ENCODE measurements around the gene TDRKH.

Gene TDRKH

DNA sequence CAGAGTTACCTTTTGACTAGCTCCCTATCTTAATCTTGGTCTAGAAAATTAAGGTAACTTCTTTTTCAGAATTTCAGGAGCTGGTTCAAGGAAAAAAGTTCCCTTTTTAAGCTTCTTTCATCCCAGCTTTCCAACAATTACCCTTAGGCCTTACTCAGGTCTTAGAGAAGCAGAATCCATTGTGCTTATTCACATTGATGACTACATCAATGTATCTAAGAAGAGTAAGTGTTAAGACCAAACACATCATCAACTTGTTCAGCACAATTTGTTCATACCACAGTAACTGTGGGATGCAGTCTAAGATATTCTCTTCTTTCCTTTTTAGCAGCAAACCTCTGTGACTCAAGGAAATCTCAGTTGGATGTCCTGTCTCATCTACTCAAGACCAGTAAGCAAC lies 31.1 kb downstream of the TDRKH start:
- TF ChIP-seq, protein P1, sequence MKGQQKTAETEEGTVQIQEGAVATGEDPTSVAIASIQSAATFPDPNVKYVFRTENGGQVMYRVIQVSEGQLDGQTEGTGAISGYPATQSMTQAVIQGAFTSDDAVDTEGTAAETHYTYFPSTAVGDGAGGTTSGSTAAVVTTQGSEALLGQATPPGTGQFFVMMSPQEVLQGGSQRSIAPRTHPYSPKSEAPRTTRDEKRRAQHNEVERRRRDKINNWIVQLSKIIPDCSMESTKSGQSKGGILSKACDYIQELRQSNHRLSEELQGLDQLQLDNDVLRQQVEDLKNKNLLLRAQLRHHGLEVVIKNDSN (IDR thresholded peaks at IDR 0.05) = no peak
- no peak for TF ChIP-seq CEBPB (IDR thresholded peaks at IDR 0.05)
- no peak for TF ChIP-seq CREB1 (IDR thresholded peaks at IDR 0.05; ENCODE audit: low read depth)
- no peak for TF ChIP-seq EP300 (IDR thresholded peaks at IDR 0.05; ENCODE audit: borderline replicate concordance)
- TF ChIP-seq TEAD4 (IDR thresholded peaks at IDR 0.05) = no peak
- no peak for TF ChIP-seq YY1 (IDR thresholded peaks at IDR 0.05; ENCODE audit: low read depth)
- TF ChIP-seq RAD21 (IDR thresholded peaks at IDR 0.05; ENCODE audit: low read depth) = no peak
- no peak for TF ChIP-seq TCF12 (IDR thresholded peaks at IDR 0.05; ENCODE audit: low read depth)
- no peak for TF ChIP-seq TAF1 (IDR thresholded peaks at IDR 0.05; ENCODE audit: low read depth)
- no peak for TF ChIP-seq NFIC (IDR thresholded peaks at IDR 0.05)
- TF ChIP-seq FOXM1 (IDR thresholded peaks at IDR 0.05; ENCODE audit: borderline replicate concordance, low read depth) = no peak
- TF ChIP-seq MAX (IDR thresholded peaks at IDR 0.05) = no peak

DNA sequence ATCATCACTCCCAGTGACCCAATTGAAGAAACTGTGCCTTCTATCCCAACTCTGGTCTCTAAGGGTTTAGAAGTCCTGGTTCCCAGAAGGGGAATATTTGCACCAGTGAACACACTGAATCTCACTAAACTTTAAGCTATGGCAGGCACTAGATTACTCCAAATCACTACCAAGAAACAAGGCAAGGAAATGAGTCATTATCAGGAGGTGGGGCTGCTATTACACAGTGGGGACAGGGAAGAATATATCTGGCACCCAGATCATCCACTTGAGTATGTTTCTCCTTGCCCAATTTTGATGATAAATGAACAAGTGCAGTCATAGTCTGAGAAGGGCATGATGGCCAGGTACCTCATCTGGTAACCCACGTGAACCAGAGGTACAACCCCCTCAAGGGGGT lies 34.0 kb downstream of the TDRKH start:
- TF ChIP-seq MAX (IDR thresholded peaks at IDR 0.05) (no peak), RAD21 (IDR thresholded peaks at IDR 0.05; ENCODE audit: low read depth) (no peak), TEAD4 (IDR thresholded peaks at IDR 0.05) (no peak), ZBTB7A (IDR thresholded peaks at IDR 0.05; ENCODE audit: low read depth) (no peak), EGR1 (IDR thresholded peaks at IDR 0.05) (no peak), YY1 (IDR thresholded peaks at IDR 0.05; ENCODE audit: low read depth) (no peak), FOXM1 (IDR thresholded peaks at IDR 0.05; ENCODE audit: borderline replicate concordance, low read depth) (no peak), REST (IDR thresholded peaks at IDR 0.05; ENCODE audit: low read depth) (no peak), TCF12 (IDR thresholded peaks at IDR 0.05; ENCODE audit: low read depth) (no peak), CEBPB (IDR thresholded peaks at IDR 0.05) (no peak), TAF1 (IDR thresholded peaks at IDR 0.05; ENCODE audit: low read depth) (no peak)
- TF ChIP-seq, protein P1 (IDR thresholded peaks at IDR 0.05) = no peak

DNA sequence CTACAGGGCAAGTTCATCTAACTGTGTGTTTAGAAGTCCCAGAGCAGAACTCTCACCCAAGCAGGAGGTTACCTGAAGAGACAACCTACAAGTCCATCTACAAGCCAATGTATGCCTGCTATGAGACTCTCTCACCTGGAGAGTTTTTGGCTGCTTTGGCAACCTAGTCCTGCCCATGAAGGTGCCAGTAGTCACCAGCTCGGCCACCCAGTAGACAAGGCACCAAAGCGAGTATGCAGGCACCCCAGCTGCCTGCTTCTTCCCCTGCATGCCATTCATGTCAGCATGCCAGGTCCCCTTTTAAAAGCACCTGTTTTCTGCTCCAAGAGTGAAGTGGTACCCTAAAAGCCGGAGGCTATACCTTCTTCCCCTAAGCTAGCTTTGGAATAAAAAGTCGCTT lies 48.8 kb downstream of the TDRKH start:
- TF ChIP-seq EGR1 (IDR thresholded peaks at IDR 0.05) = no peak
- TF ChIP-seq FOXM1 (IDR thresholded peaks at IDR 0.05; ENCODE audit: borderline replicate concordance, low read depth) = no peak
- TF ChIP-seq, protein P1 (IDR thresholded peaks at IDR 0.05) = no peak
- TF ChIP-seq REST (IDR thresholded peaks at IDR 0.05; ENCODE audit: low read depth) = no peak
- TF ChIP-seq CREB1 (IDR thresholded peaks at IDR 0.05; ENCODE audit: low read depth) = no peak
- TF ChIP-seq MAX (IDR thresholded peaks at IDR 0.05) = no peak
- no peak for TF ChIP-seq TEAD4 (IDR thresholded peaks at IDR 0.05)
- TF ChIP-seq TAF1 (IDR thresholded peaks at IDR 0.05; ENCODE audit: low read depth) = no peak
- no peak for TF ChIP-seq ZBTB7A (IDR thresholded peaks at IDR 0.05; ENCODE audit: low read depth)
- TF ChIP-seq RAD21 (IDR thresholded peaks at IDR 0.05; ENCODE audit: low read depth) = no peak
- TF ChIP-seq TCF12 (IDR thresholded peaks at IDR 0.05; ENCODE audit: low read depth) = no peak

DNA sequence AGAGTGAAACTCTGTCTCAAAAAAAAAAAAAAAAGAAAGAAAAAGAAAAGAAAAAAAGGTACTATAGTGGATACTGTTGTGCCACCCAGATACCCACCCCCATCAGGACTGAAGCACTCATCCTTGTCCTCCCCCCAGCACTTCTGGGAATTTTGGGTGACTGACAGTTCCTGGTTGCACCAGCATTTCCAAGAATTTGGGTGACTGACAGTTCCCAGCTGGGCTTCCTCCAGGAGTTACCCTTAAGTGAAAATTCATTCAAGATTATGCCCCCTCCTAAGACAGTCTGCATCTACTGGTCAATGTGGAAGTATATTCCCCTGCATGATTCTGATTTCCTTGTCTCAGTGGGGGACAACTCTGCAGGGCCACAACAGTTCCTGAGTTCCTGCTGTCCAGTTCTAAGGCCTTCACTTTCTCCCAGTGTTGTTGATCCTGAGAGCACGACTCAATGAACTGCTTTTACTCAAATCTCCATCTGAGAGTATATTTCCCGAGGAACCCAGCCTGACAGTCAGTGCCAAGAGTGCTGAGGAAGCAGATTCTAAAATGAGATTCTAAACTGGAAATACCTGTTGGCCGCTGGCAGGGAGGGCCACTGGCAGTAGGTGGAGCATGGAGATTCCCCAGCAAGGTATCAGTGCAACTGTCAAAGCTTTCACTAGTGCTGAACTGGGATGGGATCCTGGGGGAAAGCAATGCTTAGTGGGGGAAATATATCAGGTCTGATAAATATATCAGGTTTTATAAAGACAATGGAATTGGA lies 50.5 kb downstream of the TDRKH start:
- TF ChIP-seq FOXM1 (IDR thresholded peaks at IDR 0.05; ENCODE audit: borderline replicate concordance, low read depth) (no peak), CEBPB (IDR thresholded peaks at IDR 0.05) (no peak), CREB1 (IDR thresholded peaks at IDR 0.05; ENCODE audit: low read depth) (no peak), EGR1 (IDR thresholded peaks at IDR 0.05) (no peak), TEAD4 (IDR thresholded peaks at IDR 0.05) (0 out of 2 replicates have a peak, but pooled peaks have one; percentile 19), ZBTB7A (IDR thresholded peaks at IDR 0.05; ENCODE audit: low read depth) (no peak), TCF12 (IDR thresholded peaks at IDR 0.05; ENCODE audit: low read depth) (no peak), MAX (IDR thresholded peaks at IDR 0.05) (no peak), REST (IDR thresholded peaks at IDR 0.05; ENCODE audit: low read depth) (0 out of 2 replicates have a peak, but pooled peaks have one; percentile 20), TAF1 (IDR thresholded peaks at IDR 0.05; ENCODE audit: low read depth) (no peak), NFIC (IDR thresholded peaks at IDR 0.05) (peak; percentile 27; the same call in 1 of the 2 replicates), YY1 (IDR thresholded peaks at IDR 0.05; ENCODE audit: low read depth) (no peak), EP300 (IDR thresholded peaks at IDR 0.05; ENCODE audit: borderline replicate concordance) (no peak), RAD21 (IDR thresholded peaks at IDR 0.05; ENCODE audit: low read depth) (peak; percentile 21; the same call in 1 of the 2 replicates)
- TF ChIP-seq, protein P1 (IDR thresholded peaks at IDR 0.05) = no peak
